Suprapubic skin (tissue), 4 donors: ENCODE measurements around the gene CALCOCO1. TPM values are rescaled to one million over a fixed set of nuclear protein-coding genes. Genes with fewer than 3 reads are reported as not detected.

ENCODE experiments used
- DNase-seq, 2 donors: peaks; one replicate each; pipeline ENCODE4 v3.0.0-alpha.2; 2019; ENCODE audit warnings: low spot score in 2 of 2
- H3K27ac ChIP-seq: fragments of 200-600 bp; sonication (generic); one replicate; pipeline ENCODE4 v1.5.1; 2019
- H3K27me3 ChIP-seq: fragments of 200-600 bp; sonication (generic); one replicate; pipeline ENCODE4 v1.5.1; 2019
- H3K36me3 ChIP-seq: fragments of 200-600 bp; sonication (generic); one replicate; pipeline ENCODE4 v1.5.1; 2019
- H3K4me1 ChIP-seq: fragments of 200-600 bp; sonication (generic); one replicate; pipeline ENCODE4 v1.5.1; 2019
- H3K4me3 ChIP-seq: fragments of 200-600 bp; sonication (generic); one replicate; pipeline ENCODE4 v1.5.1; 2019; ENCODE audit warnings: mild to moderate bottlenecking
- H3K9me3 ChIP-seq: fragments of 200-600 bp; sonication (generic); one replicate; pipeline ENCODE4 v1.5.1; 2019
- CTCF ChIP-seq, 2 donors: fragments of 200-600 bp in 1 of 2; fragments of 450-650 bp in 1 of 2; sonication (generic) in 1 of 2; IDR thresholded peaks; one replicate each; pipeline ENCODE4 v1.5.1; 2016 to 2019; ENCODE audit warnings: antibody characterized with exemption in 2 of 2, mild to moderate bottlenecking in 1 of 2, moderate library complexity in 1 of 2
- EP300 ChIP-seq: sonication (generic); formaldehyde crosslinking; IDR thresholded peaks from one replicate; pipeline ENCODE4 v1.6.1; 2017; ENCODE audit warnings: antibody characterized with exemption
- POLR2A ChIP-seq, 2 donors: fragments of 450-650 bp; IDR thresholded peaks; one replicate each; pipeline ENCODE4 v1.6.1; 2017; ENCODE audit warnings: antibody characterized with exemption in 2 of 2, mild to moderate bottlenecking in 2 of 2, moderate library complexity in 2 of 2
- POLR2AphosphoS5 ChIP-seq, 3 donors: sonication (generic); formaldehyde crosslinking; IDR thresholded peaks; one replicate each; pipeline ENCODE4 v1.6.1; 2017; ENCODE audit warnings: antibody characterized with exemption in 3 of 3
- WGBS: methylation state at CpG from one replicate; pipeline ENCODE4 v1.1.5; 2018; 5-methylcytosine and 5-hydroxymethylcytosine counted together
- total RNA-seq, 4 donors: library from RNA; depleted of rRNA; stranded (reverse); fragments of >200 nt; gene quantifications; one replicate each; pipeline ENCODE4 v1.1.0, GENCODE V29; 2016

CALCOCO1 gene
- total RNA-seq, 4 donors from 2014 or later, result 287 to 729 (median 317) TPM

- Histone ChIP-seq H3K27me3 (peaks cover 14% of the 10 kb centered on the region), H3K36me3 (no peaks in the 10 kb centered on the region), H3K27ac (no peak overlapping the region), H3K4me1 (peaks cover under 1% of the 10 kb centered on the region), H3K4me3 (no peak overlapping the region), H3K9me3 (no peaks in the 10 kb centered on the region)
- no peak for DNase-seq
- TF ChIP-seq CTCF (IDR thresholded peaks at IDR 0.05) (no peak), POLR2AphosphoS5 (IDR thresholded peaks at IDR 0.05) (no peak), EP300 (no peak), POLR2A (IDR thresholded peaks at IDR 0.05) (no peak)
- 92% methylated on average over 2 of the region's 2 CpGs for WGBS
Observed at GRCh38 chr12:53733051-53733806, 6.0 kb upstream of the CALCOCO1 start.

GRCh38 chr12:53729644-53730043 lies 2.4 kb upstream of the CALCOCO1 start:
- no peak for DNase-seq
- Histone ChIP-seq H3K4me3 (no peak overlapping the region), H3K9me3 (no peaks in the 10 kb centered on the region), H3K36me3 (peaks cover 7% of the 10 kb centered on the region), H3K27me3 (peaks cover 3% of the 10 kb centered on the region), H3K27ac (no peak overlapping the region), H3K4me1 (peaks cover 18% of the 10 kb centered on the region)
- no peak for TF ChIP-seq POLR2AphosphoS5 (IDR thresholded peaks at IDR 0.05)
- TF ChIP-seq EP300, result no peak
- no peak for TF ChIP-seq POLR2A (IDR thresholded peaks at IDR 0.05)
- TF ChIP-seq CTCF (IDR thresholded peaks at IDR 0.05), result no peak

GRCh38 chr12:53728206-53728605 lies 954 bp upstream of the CALCOCO1 start:
- H3K27ac ChIP-seq, result no peak overlapping the region
- peaks cover 18% of the 10 kb centered on the region for H3K4me1 ChIP-seq
- TF ChIP-seq POLR2AphosphoS5 (IDR thresholded peaks at IDR 0.05) (no peak), POLR2A (IDR thresholded peaks at IDR 0.05) (no peak), EP300 (no peak), CTCF (IDR thresholded peaks at IDR 0.05) (no peak)
- 65% methylated on average over 7 of the region's 7 CpGs for WGBS
- peaks cover 21% of the 10 kb centered on the region for H3K36me3 ChIP-seq
- H3K27me3 ChIP-seq, result no peaks in the 10 kb centered on the region
- no peaks in the 10 kb centered on the region for H3K9me3 ChIP-seq
- no peak for DNase-seq
- peak overlapping the region; percentile 85 for H3K4me3 ChIP-seq

- no peaks in the 10 kb centered on the region for H3K9me3 ChIP-seq
Observed at GRCh38 chr12:53726946-53727309, 324 bp downstream of the CALCOCO1 start.

More at GRCh38 chr12:53726946-53727309, 324 bp downstream of the CALCOCO1 start:
- H3K27ac ChIP-seq, result peak overlapping the region; percentile 66
- peaks cover 18% of the 10 kb centered on the region for H3K4me1 ChIP-seq
- no peak for DNase-seq
- H3K4me3 ChIP-seq, result peak overlapping the region; percentile 85
- no peaks in the 10 kb centered on the region for H3K27me3 ChIP-seq
- WGBS, result 0% methylated on average over 15 of the region's 15 CpGs
- H3K36me3 ChIP-seq, result peaks cover 33% of the 10 kb centered on the region
- no peak for TF ChIP-seq POLR2AphosphoS5 (IDR thresholded peaks at IDR 0.05)
- no peak for TF ChIP-seq CTCF (IDR thresholded peaks at IDR 0.05)
- TF ChIP-seq EP300, result no peak
- TF ChIP-seq POLR2A (IDR thresholded peaks at IDR 0.05), result no peak
